ENCODE results near the gene MTSS2.

MTSS2 gene

GRCh38 chr16:70685938-70686375 lies at the start of gene MTSS2:
Gene MTSS2, minus strand, starts transcription at chr16:70686053. Its CDS starts 262 bp downstream, at chr16:70685791.
- no peak for DNase-seq (ENCODE audit: low read depth in 2 of 2, low spot score in 1 of 2)

GRCh38 chr16:70735141-70735979 lies 49.5 kb upstream of the MTSS2 start:
- no peak for DNase-seq (ENCODE audit: low read depth in 2 of 2, low spot score in 1 of 2)

- DNase-seq (ENCODE audit: low read depth in 2 of 2, low spot score in 1 of 2): no peak
Measured at GRCh38 chr16:70734522-70735095, 48.8 kb upstream of the MTSS2 start.

- DNase-seq (ENCODE audit: low read depth in 2 of 2, low spot score in 1 of 2): no peak
Measured at GRCh38 chr16:70730944-70731343, 45.1 kb upstream of the MTSS2 start.

GRCh38 chr16:70730031-70730430 lies 44.2 kb upstream of the MTSS2 start:
- no peak for DNase-seq (ENCODE audit: low read depth in 2 of 2, low spot score in 1 of 2)

- DNase-seq (ENCODE audit: low read depth in 2 of 2, low spot score in 1 of 2): no peak
Measured at GRCh38 chr16:70729292-70729691, 43.4 kb upstream of the MTSS2 start.

GRCh38 chr16:70728150-70728549 lies 42.3 kb upstream of the MTSS2 start:
- DNase-seq (ENCODE audit: low read depth in 2 of 2, low spot score in 1 of 2): no peak

GRCh38 chr16:70726892-70727361 lies 41.1 kb upstream of the MTSS2 start:
- no peak for DNase-seq (ENCODE audit: low read depth in 2 of 2, low spot score in 1 of 2)

GRCh38 chr16:70725912-70726828 lies 40.3 kb upstream of the MTSS2 start:
- DNase-seq (ENCODE audit: low read depth in 2 of 2, low spot score in 1 of 2): no peak

GRCh38 chr16:70725024-70725911 lies 39.4 kb upstream of the MTSS2 start:
- DNase-seq (ENCODE audit: low read depth in 2 of 2, low spot score in 1 of 2): no peak

- no peak for DNase-seq (ENCODE audit: low read depth in 2 of 2, low spot score in 1 of 2)
Measured at GRCh38 chr16:70724146-70725023, 38.5 kb upstream of the MTSS2 start.

GRCh38 chr16:70723740-70724145 lies 37.9 kb upstream of the MTSS2 start:
- no peak for DNase-seq (ENCODE audit: low read depth in 2 of 2, low spot score in 1 of 2)

- no peak for DNase-seq (ENCODE audit: low read depth in 2 of 2, low spot score in 1 of 2)
Measured at GRCh38 chr16:70721202-70721963, 35.5 kb upstream of the MTSS2 start.

- DNase-seq (ENCODE audit: low read depth in 2 of 2, low spot score in 1 of 2): no peak
Measured at GRCh38 chr16:70720425-70721201, 34.8 kb upstream of the MTSS2 start.

- no peak for DNase-seq (ENCODE audit: low read depth in 2 of 2, low spot score in 1 of 2)
Measured at GRCh38 chr16:70717065-70717464, 31.2 kb upstream of the MTSS2 start.

GRCh38 chr16:70715860-70716357 lies 30.1 kb upstream of the MTSS2 start:
- DNase-seq (ENCODE audit: low read depth in 2 of 2, low spot score in 1 of 2): no peak

- no peak for DNase-seq (ENCODE audit: low read depth in 2 of 2, low spot score in 1 of 2)
Measured at GRCh38 chr16:70715055-70715858, 29.4 kb upstream of the MTSS2 start.

Measured in stimulated activated CD8-positive, alpha-beta memory T cell treated with anti-CD3 and anti-CD28 coated beads, Interleukin-4, amount 100 ng/mL, for 1 hour (primary cell).